Skeletal muscle satellite cell (primary cell): ENCODE measurements around the gene CAPN11.

Experiments used
- H3K27me3 ChIP-seq: 2 replicates; pipeline ENCODE4 v1.7.0; 2013; ENCODE audit warnings: low read length; ENCODE audit not compliant: control insufficient read depth, insufficient read depth
- H3K36me3 ChIP-seq: 2 replicates; pipeline ENCODE4 v1.7.0; 2013; ENCODE audit warnings: mild to moderate bottlenecking, control low read depth, low read length; ENCODE audit not compliant: insufficient read depth
- H3K4me1 ChIP-seq: 2 replicates; pipeline ENCODE4 v1.7.0; 2013; ENCODE audit warnings: low read length; ENCODE audit not compliant: control insufficient read depth, insufficient read depth
- H3K4me2 ChIP-seq: 2 replicates; pipeline ENCODE4 v1.7.0; 2013; ENCODE audit warnings: mild to moderate bottlenecking, low read length
- H3K4me3 ChIP-seq: 2 replicates; pipeline ENCODE4 v1.7.0; 2013; ENCODE audit warnings: low read length
- H3K9ac ChIP-seq: 2 replicates; pipeline ENCODE4 v1.7.0; 2013; ENCODE audit warnings: mild to moderate bottlenecking, low read depth, low read length, moderate library complexity
- H3K9me3 ChIP-seq: replicated peaks from 2 replicates; pipeline ENCODE4 v1.7.0; 2013; ENCODE audit warnings: mild to moderate bottlenecking, control low read depth, low read length

CAPN11 gene

DNA sequence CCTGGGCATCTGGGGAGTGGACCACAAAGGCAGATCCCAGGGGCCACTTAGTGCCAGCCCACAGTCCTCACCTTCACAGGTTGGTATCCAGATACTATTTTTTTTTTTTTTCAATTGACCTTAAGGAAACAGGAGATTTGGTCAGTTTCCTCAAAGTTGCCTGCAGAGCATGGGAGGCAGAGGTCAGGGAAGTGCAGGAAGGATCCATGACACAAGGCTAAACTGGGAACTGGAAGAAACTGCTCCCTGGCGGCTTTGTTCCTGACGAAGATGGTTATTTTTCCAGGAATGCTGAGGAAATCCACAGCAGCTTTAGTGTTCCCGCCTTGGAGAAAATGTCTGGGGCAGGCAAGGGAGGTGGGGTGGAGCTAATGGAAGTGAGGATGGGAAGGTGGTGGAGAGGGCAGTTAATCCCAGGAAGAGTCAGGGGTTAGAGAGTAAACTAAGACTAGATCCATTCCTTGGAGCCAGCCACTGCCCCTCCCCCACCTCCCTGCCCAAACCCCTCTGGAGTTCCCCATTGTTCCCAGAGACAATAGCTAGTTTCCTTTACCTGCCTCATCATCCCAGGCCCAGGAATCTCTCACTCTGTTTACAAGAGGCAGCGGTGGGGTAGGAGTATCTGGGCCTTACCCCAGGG is 43.8 kb downstream of the CAPN11 start:
- Histone ChIP-seq H3K9me3 (no peaks in the 10 kb centered on the region), H3K4me3 (no peak overlapping the region), H3K27me3 (no peaks in the 10 kb centered on the region), H3K9ac (no peak overlapping the region), H3K4me1 (peaks cover 8% of the 10 kb centered on the region), H3K36me3 (no peaks in the 10 kb centered on the region), H3K4me2 (no peak overlapping the region)

DNA sequence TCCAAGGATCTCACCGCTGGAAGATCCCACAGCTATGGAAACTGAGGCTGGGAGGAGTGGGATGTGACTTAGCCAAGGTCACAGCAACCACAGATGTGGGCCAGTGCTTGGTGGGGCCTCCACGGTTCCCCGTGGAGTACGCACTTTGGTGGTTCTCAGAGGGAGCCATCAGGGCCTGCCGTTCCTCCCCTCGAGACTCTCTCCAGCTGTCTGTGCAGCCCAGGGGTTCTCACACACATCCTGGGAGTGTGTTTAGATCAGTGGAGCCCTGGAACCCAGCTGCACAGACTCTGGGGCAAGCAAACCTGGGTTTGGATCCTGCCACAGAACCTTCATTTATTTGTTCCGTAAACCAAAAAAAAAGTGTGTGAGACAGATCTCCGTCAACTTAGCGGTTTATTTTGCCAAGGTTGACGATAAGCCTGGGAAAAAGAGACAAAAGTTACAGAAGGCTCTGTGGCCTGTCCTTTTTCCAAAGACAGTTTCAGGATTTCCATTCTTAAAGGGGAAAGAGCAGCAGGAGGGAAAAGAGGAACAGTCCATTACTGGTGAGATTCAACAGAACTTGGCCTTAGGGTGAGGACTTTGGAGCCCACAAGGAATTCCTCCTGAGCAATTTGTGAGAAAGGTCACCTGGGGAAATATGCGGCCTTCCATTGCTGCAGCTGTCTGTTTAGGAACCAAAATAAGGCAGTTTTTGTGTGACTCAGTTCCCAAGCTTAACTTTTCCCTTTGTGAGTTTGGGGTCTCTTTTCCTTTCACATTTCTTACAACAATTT is 44.5 kb downstream of the CAPN11 start:
- H3K4me3 ChIP-seq, result no peak overlapping the region
- no peak overlapping the region for H3K4me2 ChIP-seq
- H3K4me1 ChIP-seq, result peaks cover 8% of the 10 kb centered on the region
- no peak overlapping the region for H3K9ac ChIP-seq
- no peaks in the 10 kb centered on the region for H3K27me3 ChIP-seq
- H3K36me3 ChIP-seq, result no peaks in the 10 kb centered on the region
- no peaks in the 10 kb centered on the region for H3K9me3 ChIP-seq

DNA sequence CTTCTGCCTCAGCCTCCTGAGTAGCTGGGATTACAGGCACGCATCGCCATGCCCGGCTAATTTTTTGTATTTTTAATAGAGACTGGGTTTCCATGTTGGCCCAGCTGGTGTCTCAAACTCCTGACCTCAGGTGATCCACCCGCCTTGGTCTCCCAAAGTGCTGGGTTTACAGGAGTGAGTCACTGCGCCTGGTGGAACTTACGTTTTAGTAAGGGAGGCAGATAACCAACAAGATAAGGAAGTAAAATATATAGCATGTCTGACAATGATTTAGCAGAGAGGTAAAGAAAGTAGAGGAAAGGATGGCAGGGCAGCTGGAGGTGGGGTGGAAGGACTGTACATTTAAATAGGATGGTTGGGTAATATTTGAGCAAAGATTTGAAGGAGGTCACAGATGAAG is 45.3 kb downstream of the CAPN11 start:
- no peak overlapping the region for H3K4me2 ChIP-seq
- peaks cover 8% of the 10 kb centered on the region for H3K4me1 ChIP-seq
- H3K9me3 ChIP-seq, result no peaks in the 10 kb centered on the region
- H3K4me3 ChIP-seq, result no peak overlapping the region
- no peak overlapping the region for H3K9ac ChIP-seq
- no peaks in the 10 kb centered on the region for H3K36me3 ChIP-seq
- no peaks in the 10 kb centered on the region for H3K27me3 ChIP-seq

DNA sequence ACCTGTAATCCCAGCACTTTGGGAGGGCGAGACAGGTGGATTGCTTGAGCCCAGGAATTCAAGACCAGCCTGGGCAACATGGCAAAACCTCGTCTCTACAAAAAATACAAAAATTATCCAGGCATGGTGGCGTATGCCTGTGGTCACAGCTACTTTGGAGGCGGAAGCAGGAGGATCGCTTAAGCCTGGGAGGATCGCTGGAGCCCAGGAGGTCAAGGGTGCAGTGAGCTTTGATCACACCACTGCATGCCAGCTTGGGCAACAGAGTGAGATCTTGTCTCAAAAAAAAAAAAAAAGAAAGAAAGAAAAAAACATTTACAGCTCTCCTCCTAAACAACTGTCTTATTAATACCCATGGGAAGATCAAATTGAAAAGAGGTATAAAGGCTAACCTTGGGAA is 49.3 kb downstream of the CAPN11 start:
- H3K4me3 ChIP-seq, result no peak overlapping the region
- no peak overlapping the region for H3K4me2 ChIP-seq
- H3K27me3 ChIP-seq, result peaks cover 2% of the 10 kb centered on the region
- no peaks in the 10 kb centered on the region for H3K9me3 ChIP-seq
- no peaks in the 10 kb centered on the region for H3K36me3 ChIP-seq
- H3K4me1 ChIP-seq, result no peaks in the 10 kb centered on the region
- no peak overlapping the region for H3K9ac ChIP-seq

DNA sequence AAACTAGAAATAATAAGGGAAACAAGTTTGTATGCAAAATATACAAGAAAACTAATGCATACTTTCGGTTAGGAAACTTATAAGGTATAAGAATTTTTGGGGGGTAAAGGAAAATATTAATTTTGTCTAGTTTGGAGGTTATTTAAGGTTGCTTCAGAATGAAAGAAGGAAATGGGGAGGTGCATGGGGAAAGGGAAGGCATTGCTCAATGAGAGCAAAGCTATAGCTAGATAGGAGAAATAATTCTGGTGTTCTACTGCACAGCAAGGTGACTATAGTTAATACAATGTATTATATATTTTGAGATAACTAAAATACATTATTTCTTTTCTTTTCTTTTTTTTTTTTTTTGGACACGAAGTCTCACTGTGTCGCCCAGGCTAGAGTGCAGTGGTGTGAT is 52.7 kb downstream of the CAPN11 start:
- Histone ChIP-seq H3K4me2 (no peak overlapping the region), H3K27me3 (peaks cover 2% of the 10 kb centered on the region), H3K4me1 (no peaks in the 10 kb centered on the region), H3K9ac (no peak overlapping the region), H3K4me3 (no peak overlapping the region), H3K36me3 (no peaks in the 10 kb centered on the region), H3K9me3 (no peaks in the 10 kb centered on the region)

DNA sequence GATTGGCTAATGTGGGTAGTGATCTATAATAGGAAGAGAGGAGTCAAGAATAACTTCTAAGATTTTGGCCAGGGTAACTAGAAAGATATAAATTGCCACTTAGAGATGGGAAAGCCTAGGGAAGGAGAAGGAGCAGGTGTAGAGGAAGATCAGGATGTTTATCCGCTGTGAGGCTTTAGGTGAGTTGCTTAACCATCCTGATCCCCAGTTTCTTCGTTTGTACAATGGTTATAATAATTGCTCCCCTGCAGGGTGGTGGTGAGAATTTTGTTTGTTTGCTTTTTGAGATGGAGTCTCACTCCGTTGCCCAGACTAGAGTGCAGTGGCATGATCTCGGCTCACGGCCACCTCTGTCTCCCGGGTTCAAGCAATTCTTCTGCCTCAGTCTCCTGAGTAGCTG is 55.7 kb downstream of the CAPN11 start:
- Histone ChIP-seq H3K27me3 (no peaks in the 10 kb centered on the region), H3K9me3 (no peaks in the 10 kb centered on the region), H3K4me2 (no peak overlapping the region), H3K4me1 (peaks cover 29% of the 10 kb centered on the region), H3K9ac (no peak overlapping the region), H3K36me3 (no peaks in the 10 kb centered on the region), H3K4me3 (no peak overlapping the region)

DNA sequence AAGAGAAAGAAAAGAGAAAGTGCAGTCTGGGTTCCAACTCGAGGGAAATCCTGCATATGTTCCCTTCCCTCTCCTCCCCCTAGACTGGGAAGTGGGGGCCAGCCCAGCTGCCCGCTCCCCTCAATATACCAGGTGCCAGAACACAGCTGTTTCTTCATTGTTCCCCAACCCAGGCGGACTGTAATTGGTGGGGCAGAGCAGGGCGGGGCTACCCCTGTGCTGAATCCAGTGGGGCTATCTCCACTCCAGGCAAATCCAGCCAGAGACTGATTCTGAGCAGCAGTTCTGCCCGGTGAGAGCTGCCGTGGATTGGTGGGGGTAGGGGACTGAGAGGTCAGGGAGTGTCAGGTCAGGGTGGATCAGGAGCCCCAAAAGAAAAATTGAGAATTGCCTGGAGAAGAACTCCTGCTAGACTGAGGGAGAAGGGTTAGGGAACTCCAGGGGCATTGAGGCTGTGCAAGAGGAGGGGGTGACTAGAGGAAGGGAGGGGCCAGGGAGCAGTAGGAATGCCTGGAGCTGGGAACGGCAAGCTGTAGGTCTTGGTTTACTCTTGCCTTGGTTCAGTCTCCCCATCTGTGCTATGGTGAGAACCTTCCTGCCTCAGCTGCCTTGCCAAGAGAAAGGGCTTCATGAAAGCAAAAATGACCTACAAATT is 58.2 kb downstream of the CAPN11 start, which contains the start of gene MYMX:
Gene MYMX (plus strand): TSS at position 250 of the 655 bp plus-strand sequence. CDS start 546 bp downstream, outside the sequence.
- no peaks in the 10 kb centered on the region for H3K27me3 ChIP-seq
- H3K9me3 ChIP-seq, result no peaks in the 10 kb centered on the region
- H3K4me1 ChIP-seq, result peaks cover 45% of the 10 kb centered on the region
- H3K4me2 ChIP-seq, result peak within 1 kb of the TSS; percentile 67
- H3K9ac ChIP-seq, result peak within 1 kb of the TSS; percentile 37
- H3K36me3 ChIP-seq, result no peaks in the 10 kb centered on the region
- peak within 1 kb of the TSS; percentile 19 for H3K4me3 ChIP-seq

DNA sequence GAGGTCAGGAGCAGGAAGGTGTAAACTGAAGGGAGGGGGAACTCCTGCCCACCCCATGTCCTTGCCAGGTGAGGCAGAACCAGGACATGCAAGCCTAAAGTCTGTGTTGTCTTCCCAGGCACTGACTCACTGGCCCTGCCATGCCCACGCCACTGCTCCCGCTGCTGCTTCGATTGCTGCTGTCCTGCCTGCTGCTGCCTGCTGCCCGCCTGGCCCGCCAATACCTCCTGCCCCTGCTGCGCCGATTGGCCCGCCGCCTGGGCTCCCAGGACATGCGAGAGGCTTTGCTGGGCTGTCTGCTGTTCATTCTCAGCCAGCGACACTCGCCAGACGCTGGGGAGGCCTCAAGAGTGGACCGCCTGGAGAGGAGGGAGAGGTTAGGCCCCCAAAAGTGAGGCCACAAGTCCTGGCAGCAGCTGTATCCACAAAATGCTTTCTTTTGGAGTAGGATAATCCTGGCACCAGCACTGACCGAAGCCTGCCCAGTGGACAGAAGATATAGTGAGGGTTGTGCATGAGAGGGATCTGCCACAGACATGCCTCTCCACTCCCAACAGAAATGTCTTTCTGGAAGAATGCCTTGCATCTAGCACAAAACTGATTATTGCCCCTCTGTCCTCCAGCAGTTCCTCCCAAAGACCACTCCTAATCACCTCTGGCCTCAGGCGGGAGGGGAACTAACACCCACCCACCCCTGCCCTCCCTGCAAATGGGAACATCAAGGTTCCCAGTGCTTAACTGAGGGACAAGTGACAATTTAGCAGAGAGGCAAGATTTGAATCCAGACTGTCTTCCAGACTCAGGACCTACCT is 58.9 kb downstream of the CAPN11 start:
- H3K36me3 ChIP-seq, result no peaks in the 10 kb centered on the region
- peaks cover 53% of the 10 kb centered on the region for H3K4me1 ChIP-seq
- H3K27me3 ChIP-seq, result no peaks in the 10 kb centered on the region
- H3K4me2 ChIP-seq, result peak overlapping the region; percentile 67
- H3K4me3 ChIP-seq, result peak overlapping the region; percentile 19
- H3K9ac ChIP-seq, result no peak overlapping the region
- H3K9me3 ChIP-seq, result no peaks in the 10 kb centered on the region

DNA sequence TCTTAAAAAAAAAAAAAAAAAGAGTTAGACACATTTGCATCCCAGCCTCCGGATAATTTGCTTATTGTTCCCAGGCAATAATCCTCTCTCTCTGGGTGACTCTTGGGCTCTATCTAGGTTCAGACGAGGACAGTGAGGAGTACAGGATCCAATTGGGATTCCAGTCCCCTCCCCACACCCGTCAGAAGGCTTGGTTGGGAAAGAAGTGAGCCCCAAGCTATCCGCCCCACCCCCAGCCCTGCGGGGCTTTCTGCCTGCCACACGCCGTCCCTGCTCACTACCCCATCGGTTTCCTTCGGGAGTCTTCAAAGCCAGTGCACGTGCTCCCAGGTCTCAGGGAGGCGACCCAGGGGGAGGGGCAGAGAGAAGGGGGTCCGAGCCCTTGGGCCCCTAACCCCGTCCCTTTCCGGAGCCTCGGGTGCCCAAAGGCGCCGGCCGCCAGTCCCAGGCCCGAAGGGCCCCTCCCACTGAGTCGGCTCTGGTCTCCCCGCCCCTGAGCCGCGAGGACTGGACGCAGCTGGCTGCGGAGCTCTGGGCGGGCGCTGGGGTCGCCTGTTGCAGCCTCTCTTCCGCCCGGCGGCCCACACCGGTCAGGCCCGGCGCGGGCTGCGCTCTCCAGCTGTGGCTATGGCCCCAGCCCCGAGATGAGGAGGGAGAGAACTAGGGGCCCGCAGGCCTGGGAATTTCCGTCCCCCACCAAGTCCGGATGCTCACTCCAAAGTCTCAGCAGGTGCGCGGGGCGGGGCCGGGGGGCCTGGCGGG is 60.6 kb downstream of the CAPN11 start:
- H3K9ac ChIP-seq, result peak overlapping the region; percentile 54
- H3K4me2 ChIP-seq, result peak overlapping the region; percentile 83
- no peaks in the 10 kb centered on the region for H3K9me3 ChIP-seq
- H3K27me3 ChIP-seq, result no peaks in the 10 kb centered on the region
- H3K4me1 ChIP-seq, result peaks cover 63% of the 10 kb centered on the region
- H3K4me3 ChIP-seq, result peak overlapping the region; percentile 64
- H3K36me3 ChIP-seq, result no peaks in the 10 kb centered on the region

DNA sequence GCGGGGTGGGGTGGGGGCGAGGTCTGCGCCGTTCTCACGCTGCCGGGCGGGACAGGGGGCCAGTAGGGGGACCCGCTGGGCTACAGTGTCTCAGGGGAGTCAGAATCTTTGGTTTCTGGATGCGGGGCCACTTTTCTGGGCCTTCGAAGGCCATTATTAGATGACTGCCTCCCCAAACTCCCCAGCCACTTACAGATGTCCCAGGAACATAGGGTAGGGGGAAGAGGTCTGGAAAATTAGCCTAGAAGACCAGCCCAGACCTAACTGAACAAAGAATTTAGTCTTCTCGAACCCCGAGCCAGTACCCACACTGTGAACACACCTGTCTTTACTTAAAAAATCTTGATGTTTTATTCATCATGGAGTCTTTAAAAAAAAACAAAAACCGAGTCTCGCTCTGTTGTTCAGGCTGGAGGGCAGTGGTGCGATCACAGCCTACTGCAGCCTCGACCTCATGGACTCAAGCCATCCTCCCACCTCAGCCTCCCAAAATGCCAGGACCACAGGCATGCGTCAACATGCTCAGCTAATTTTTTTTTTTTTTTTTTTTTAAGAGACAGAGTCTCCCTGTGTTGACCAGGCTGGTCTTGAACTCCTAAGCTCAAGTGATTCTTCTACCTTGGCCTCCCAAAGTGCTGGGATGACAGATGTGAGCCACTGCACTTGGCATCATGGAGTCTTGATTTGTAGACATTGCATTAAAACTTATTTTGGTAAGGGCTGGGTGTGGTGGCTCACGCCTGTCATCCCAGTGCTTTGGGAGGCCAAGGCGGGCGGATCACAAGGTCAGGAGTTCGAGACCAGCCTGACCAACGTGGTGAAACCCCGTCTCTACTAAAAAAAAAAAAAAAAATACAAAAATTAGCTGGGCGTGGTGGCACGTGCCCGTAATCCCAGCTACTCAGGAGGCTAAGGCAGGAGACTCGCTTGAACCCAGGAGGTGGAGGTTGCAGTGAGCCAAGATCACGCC is 61.5 kb downstream of the CAPN11 start:
- Histone ChIP-seq H3K9me3 (no peaks in the 10 kb centered on the region), H3K27me3 (no peaks in the 10 kb centered on the region), H3K9ac (no peak overlapping the region), H3K4me1 (peaks cover 72% of the 10 kb centered on the region), H3K4me3 (peak overlapping the region; percentile 41), H3K4me2 (peak overlapping the region; percentile 50), H3K36me3 (no peaks in the 10 kb centered on the region)
